PC-9 (cell line): ENCODE measurements around the gene MSH3.

Experiments used
- EZH2 ChIP-seq: fragments of 200-600 bp; sonication (generic); IDR thresholded peaks from 2 replicates; pipeline ENCODE4 v1.8.0; 2017; ENCODE audit warnings: antibody characterized with exemption, low read depth
- TF ChIP-seq, protein P1 (sequence below): fragments of 200-600 bp; sonication (generic); conservative IDR thresholded peaks from 2 replicates; pipeline ENCODE4 v1.6.1; 2017; ENCODE audit warnings: mixed run types, antibody characterized with exemption, mild to moderate bottlenecking, moderate library complexity

DNA sequence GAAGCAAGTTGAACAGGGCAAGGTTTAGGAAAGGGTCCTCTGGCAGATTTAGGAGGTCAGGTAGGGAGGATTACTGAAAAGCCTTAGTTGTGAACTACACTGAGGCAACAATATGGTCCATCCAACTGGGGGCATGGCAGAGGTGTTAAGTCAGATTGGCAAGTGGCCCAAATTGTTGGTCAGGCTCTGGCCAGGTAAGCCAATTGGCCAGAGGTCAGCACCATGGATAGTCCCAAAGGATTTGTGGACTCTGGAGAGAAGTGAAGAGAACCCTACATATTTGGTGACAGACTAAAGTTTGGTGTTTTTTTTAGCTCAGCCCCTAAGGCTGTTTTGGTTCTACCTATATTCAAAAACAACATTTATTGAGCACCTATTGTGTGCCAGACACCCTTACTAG, 266.6 kb downstream of the MSH3 start:
- TF ChIP-seq, protein P1, sequence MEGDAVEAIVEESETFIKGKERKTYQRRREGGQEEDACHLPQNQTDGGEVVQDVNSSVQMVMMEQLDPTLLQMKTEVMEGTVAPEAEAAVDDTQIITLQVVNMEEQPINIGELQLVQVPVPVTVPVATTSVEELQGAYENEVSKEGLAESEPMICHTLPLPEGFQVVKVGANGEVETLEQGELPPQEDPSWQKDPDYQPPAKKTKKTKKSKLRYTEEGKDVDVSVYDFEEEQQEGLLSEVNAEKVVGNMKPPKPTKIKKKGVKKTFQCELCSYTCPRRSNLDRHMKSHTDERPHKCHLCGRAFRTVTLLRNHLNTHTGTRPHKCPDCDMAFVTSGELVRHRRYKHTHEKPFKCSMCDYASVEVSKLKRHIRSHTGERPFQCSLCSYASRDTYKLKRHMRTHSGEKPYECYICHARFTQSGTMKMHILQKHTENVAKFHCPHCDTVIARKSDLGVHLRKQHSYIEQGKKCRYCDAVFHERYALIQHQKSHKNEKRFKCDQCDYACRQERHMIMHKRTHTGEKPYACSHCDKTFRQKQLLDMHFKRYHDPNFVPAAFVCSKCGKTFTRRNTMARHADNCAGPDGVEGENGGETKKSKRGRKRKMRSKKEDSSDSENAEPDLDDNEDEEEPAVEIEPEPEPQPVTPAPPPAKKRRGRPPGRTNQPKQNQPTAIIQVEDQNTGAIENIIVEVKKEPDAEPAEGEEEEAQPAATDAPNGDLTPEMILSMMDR, result no peak
- no peak for TF ChIP-seq EZH2
